H9 (cell line): Measurements from ENCODE around the gene ADRA2A. TPM values are rescaled to one million over a fixed set of nuclear protein-coding genes. Genes with fewer than 3 reads are reported as not detected.
A peak's percentile ranks its signal among the peaks of the same experiment; 100 is the strongest.

Experiments used
- DNase-seq: peaks from one replicate; pipeline ENCODE4 v3.0.0-alpha.2; 2017
- H2AFZ ChIP-seq: one replicate; pipeline ENCODE4 v1.6.1; 2013; ENCODE audit warnings: mild to moderate bottlenecking, low read length, control low read depth, moderate library complexity
- H2AK5ac ChIP-seq: 2 replicates; pipeline ENCODE4 v1.6.1; 2013; ENCODE audit warnings: low read length, control low read depth, mixed read lengths; ENCODE audit not compliant: insufficient read length
- H2BK120ac ChIP-seq: one replicate; pipeline ENCODE4 v1.6.1; 2013; ENCODE audit warnings: low read depth, mild to moderate bottlenecking, low read length, control low read depth, inconsistent platforms; ENCODE audit not compliant: poor library complexity, severe bottlenecking
- H2BK12ac ChIP-seq: 2 replicates; pipeline ENCODE4 v1.6.1; 2013; ENCODE audit warnings: low read length, control low read depth, mixed read lengths, low read depth; ENCODE audit not compliant: insufficient read length
- H2BK15ac ChIP-seq: 2 replicates; pipeline ENCODE4 v1.6.1; 2013; ENCODE audit warnings: low read depth, low read length, control low read depth
- H2BK20ac ChIP-seq: one replicate; pipeline ENCODE4 v1.6.1; 2013; ENCODE audit warnings: low read depth, mild to moderate bottlenecking, low read length, control low read depth, inconsistent platforms; ENCODE audit not compliant: poor library complexity, severe bottlenecking
- H2BK5ac ChIP-seq: 2 replicates; pipeline ENCODE4 v1.6.1; 2013; ENCODE audit warnings: low read length, control low read depth, mixed read lengths; ENCODE audit not compliant: insufficient read length
- H3K14ac ChIP-seq: 2 replicates; pipeline ENCODE4 v1.6.1; 2013; ENCODE audit warnings: low read length, control low read depth; ENCODE audit not compliant: insufficient read depth
- H3K18ac ChIP-seq: 2 replicates; pipeline ENCODE4 v1.6.1; 2013; ENCODE audit warnings: low read depth, mild to moderate bottlenecking, mixed read lengths, low read length, control low read depth; ENCODE audit not compliant: insufficient read length
- H3K23ac ChIP-seq: 2 replicates; pipeline ENCODE4 v1.6.1; 2013; ENCODE audit warnings: low read length, control low read depth, mixed read lengths, low read depth; ENCODE audit not compliant: insufficient read length
- H3K23me2 ChIP-seq: 2 replicates; pipeline ENCODE4 v1.6.1; 2013; ENCODE audit warnings: low read depth, mild to moderate bottlenecking, mixed read lengths, low read length, control low read depth; ENCODE audit not compliant: insufficient read length, poor library complexity, severe bottlenecking
- H3K27ac ChIP-seq: 2 replicates; pipeline ENCODE4 v1.5.1; 2013; ENCODE audit warnings: low read length, control low read depth, mixed read lengths, low read depth; ENCODE audit not compliant: insufficient read length
- H3K27me3 ChIP-seq: 2 replicates; pipeline ENCODE4 v1.6.1; 2013; ENCODE audit warnings: low read length, control low read depth, inconsistent platforms; ENCODE audit not compliant: insufficient read depth
- H3K4ac ChIP-seq: 2 replicates; pipeline ENCODE4 v1.6.1; 2013; ENCODE audit warnings: low read depth, mild to moderate bottlenecking, control low read depth, inconsistent platforms, low read length, moderate library complexity
- H3K4me1 ChIP-seq: 2 replicates; pipeline ENCODE4 v1.6.1; 2013; ENCODE audit warnings: low read length, control low read depth, inconsistent platforms; ENCODE audit not compliant: insufficient read depth
- H3K4me2 ChIP-seq: 2 replicates; pipeline ENCODE4 v1.6.1; 2013; ENCODE audit warnings: low read length, control low read depth, mixed read lengths; ENCODE audit not compliant: insufficient read length, insufficient read depth
- H3K56ac ChIP-seq: 2 replicates; pipeline ENCODE4 v1.6.1; 2013; ENCODE audit warnings: low read depth, mild to moderate bottlenecking, mixed read lengths, low read length, control low read depth; ENCODE audit not compliant: insufficient read length
- H3K79me1 ChIP-seq: 2 replicates; pipeline ENCODE4 v1.6.1; 2013; ENCODE audit warnings: low read depth, mild to moderate bottlenecking, moderate library complexity, low read length, control low read depth, inconsistent platforms; ENCODE audit not compliant: insufficient read depth, poor library complexity, severe bottlenecking
- H3K79me2 ChIP-seq: 2 replicates; pipeline ENCODE4 v1.6.1; 2013; ENCODE audit warnings: low read length, control low read depth, inconsistent platforms; ENCODE audit not compliant: insufficient read depth
- H3K9ac ChIP-seq: 2 replicates; pipeline ENCODE4 v1.6.1; 2013; ENCODE audit warnings: low read length, control low read depth, mixed read lengths; ENCODE audit not compliant: insufficient read length; ENCODE audit errors: extremely low read depth
- H3K9me3 ChIP-seq: one replicate; pipeline ENCODE4 v1.6.1; 2013; ENCODE audit warnings: low read depth, low read length, inconsistent platforms; ENCODE audit not compliant: control insufficient read depth
- H3T11ph ChIP-seq: one replicate; pipeline ENCODE4 v1.6.1; 2013; ENCODE audit warnings: mild to moderate bottlenecking, low read length, control low read depth, inconsistent platforms
- H4K20me1 ChIP-seq: one replicate; pipeline ENCODE4 v1.6.1; 2013; ENCODE audit not compliant: control insufficient read depth, insufficient read length, insufficient read depth
- H4K5ac ChIP-seq: 2 replicates; pipeline ENCODE4 v1.6.1; 2013; ENCODE audit warnings: low read depth, mild to moderate bottlenecking, mixed read lengths, low read length, control low read depth; ENCODE audit not compliant: insufficient read length
- H4K8ac ChIP-seq: replicated peaks from 2 replicates; pipeline ENCODE4 v1.6.1; 2013; ENCODE audit warnings: low read length, control low read depth, mixed read lengths, low read depth; ENCODE audit not compliant: insufficient read length
- H4K91ac ChIP-seq: 2 replicates; pipeline ENCODE4 v1.6.1; 2013; ENCODE audit warnings: low read depth, mild to moderate bottlenecking, moderate library complexity, mixed read lengths, low read length, control low read depth; ENCODE audit not compliant: insufficient read length
- H3K27ac Mint-ChIP-seq, 3 experiments: 2 replicates in 2 of 3; 3 replicates in 1 of 3; pipeline ENCODE4 v1.8.0; 2020 to 2021; ENCODE audit warnings: mixed read lengths in 3 of 3, mild to moderate bottlenecking in 1 of 3, moderate library complexity in 1 of 3
- H3K27me3 Mint-ChIP-seq: 2 replicates; pipeline ENCODE4 v1.8.0; 2021; ENCODE audit warnings: low read depth, mild to moderate bottlenecking, moderate library complexity, mixed read lengths
- H3K36me3 Mint-ChIP-seq, 3 experiments: 2 replicates in 2 of 3; 3 replicates in 1 of 3; pipeline ENCODE4 v1.8.0; 2020 to 2021; ENCODE audit warnings: low read depth in 3 of 3, mixed read lengths in 3 of 3; ENCODE audit not compliant: insufficient read depth in 1 of 3
- H3K4me1 Mint-ChIP-seq, 2 experiments: 2 replicates each; pipeline ENCODE4 v1.8.0; 2020; ENCODE audit warnings: mixed read lengths in 2 of 2
- H3K4me3 Mint-ChIP-seq, 2 experiments: 2 replicates in 1 of 2; 3 replicates in 1 of 2; pipeline ENCODE4 v1.8.0; 2020 to 2021; ENCODE audit warnings: mild to moderate bottlenecking in 2 of 2, mixed read lengths in 2 of 2, moderate library complexity in 1 of 2
- H3K9me3 Mint-ChIP-seq, 2 experiments: 2 replicates in 1 of 2; 3 replicates in 1 of 2; pipeline ENCODE4 v1.8.0; 2020; ENCODE audit warnings: mild to moderate bottlenecking in 2 of 2, mixed read lengths in 2 of 2, moderate library complexity in 1 of 2
- WGBS: extraction: QIAGEN DNeasy Blood & Tissue Kit; methylation state at CpG from one replicate; pipeline ENCODE4 v1.1.7; 2013; ENCODE audit warnings: missing lambda C conversion rate, low lambda C conversion rate, mixed read lengths; ENCODE audit not compliant: insufficient read length; ENCODE audit errors: extremely low coverage; 5-methylcytosine and 5-hydroxymethylcytosine counted together
- total RNA-seq: library from RNA; stranded (reverse); gene quantifications from 2 replicates; pipeline ENCODE4 v1.2.1, GENCODE V29; 2021
- TF ChIP-seq, protein P1 (sequence below): fragments of 200-600 bp; sonication (generic); conservative IDR thresholded peaks from 3 replicates; pipeline ENCODE4 v1.8.0; 2021; ENCODE audit warnings: antibody characterized with exemption, mild to moderate bottlenecking

ADRA2A gene
- total RNA-seq, 1 experiment from 2014 or later: 1.4 TPM

DNA sequence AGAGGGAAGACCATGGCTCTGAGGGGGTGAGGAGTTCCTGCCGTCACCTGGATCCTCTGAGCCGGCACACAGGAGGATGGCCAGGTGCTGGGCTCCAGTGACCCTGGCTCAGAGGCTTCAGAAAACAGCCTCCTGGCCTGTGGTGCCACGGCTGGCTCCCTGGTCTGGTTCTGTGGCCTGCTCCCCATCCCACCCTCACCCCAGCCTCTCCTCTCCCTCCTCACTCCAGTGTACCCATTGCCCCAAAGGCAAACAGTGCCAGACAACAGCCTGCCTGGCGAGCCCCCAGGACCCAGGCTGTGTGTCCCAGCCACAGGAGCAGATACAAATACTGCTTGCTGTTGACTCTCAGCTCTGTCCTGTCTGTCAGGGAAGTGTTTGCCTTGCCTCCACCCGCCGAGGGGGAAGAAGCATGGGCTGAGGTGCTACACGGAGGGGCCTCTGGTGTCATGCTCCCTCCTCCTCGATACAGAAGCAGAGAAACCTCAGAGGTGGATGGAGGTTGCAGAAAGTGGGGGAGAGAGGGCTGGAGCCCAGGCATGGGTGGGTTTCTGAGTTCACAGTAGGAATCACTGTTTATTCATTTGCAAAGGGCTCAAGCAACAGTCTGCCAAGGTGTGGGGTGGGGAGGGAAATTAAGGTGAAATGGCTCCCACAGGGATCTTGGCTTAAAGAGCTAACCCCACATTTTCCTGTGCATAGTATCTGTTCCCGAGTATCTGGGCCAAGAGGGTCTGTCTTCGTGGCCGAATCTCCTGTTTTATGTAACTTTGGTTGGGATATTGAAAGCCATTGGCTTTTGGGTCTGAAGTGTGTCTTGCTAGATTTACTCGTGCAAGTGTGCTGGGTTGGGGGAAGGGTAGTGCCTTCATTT is 5.5 kb downstream of the ADRA2A start:
- H3K27ac Mint-ChIP-seq: no peak overlapping the region; a peak in 1 of 7 replicates
- H3K9me3 Mint-ChIP-seq: peaks cover 4 to 7% of the 10 kb centered on the region in 2 experiments
- no peak overlapping the region for H2AFZ ChIP-seq
- no peaks in the 10 kb centered on the region for H3K79me2 ChIP-seq
- H3K14ac ChIP-seq: no peak overlapping the region
- H4K91ac ChIP-seq: no peak overlapping the region
- no CpG with 5 or more reads among the region's 12 CpGs for WGBS
- no peak overlapping the region for H3K56ac ChIP-seq
- DNase-seq: no peak
- no peaks in the 10 kb centered on the region for H3K23me2 ChIP-seq
- H3K18ac ChIP-seq: no peak overlapping the region
- peaks cover 27% of the 10 kb centered on the region; the same call in 1 of the 2 replicates for H3K27me3 ChIP-seq
- no peaks in the 10 kb centered on the region for H4K20me1 ChIP-seq
- peaks cover 4% of the 10 kb centered on the region; the same call in 1 of the 2 replicates for H3K4me1 ChIP-seq
- peaks cover 50% of the 10 kb centered on the region for H3K27me3 Mint-ChIP-seq
- H3K23ac ChIP-seq: no peak overlapping the region
- no peak overlapping the region for H3K4me2 ChIP-seq
- peak overlapping the region in 1 of 2 experiments; percentile 44; a peak in 2 of 5 replicates for H3K4me3 Mint-ChIP-seq
- H2BK12ac ChIP-seq: no peak overlapping the region
- TF ChIP-seq, protein P1, sequence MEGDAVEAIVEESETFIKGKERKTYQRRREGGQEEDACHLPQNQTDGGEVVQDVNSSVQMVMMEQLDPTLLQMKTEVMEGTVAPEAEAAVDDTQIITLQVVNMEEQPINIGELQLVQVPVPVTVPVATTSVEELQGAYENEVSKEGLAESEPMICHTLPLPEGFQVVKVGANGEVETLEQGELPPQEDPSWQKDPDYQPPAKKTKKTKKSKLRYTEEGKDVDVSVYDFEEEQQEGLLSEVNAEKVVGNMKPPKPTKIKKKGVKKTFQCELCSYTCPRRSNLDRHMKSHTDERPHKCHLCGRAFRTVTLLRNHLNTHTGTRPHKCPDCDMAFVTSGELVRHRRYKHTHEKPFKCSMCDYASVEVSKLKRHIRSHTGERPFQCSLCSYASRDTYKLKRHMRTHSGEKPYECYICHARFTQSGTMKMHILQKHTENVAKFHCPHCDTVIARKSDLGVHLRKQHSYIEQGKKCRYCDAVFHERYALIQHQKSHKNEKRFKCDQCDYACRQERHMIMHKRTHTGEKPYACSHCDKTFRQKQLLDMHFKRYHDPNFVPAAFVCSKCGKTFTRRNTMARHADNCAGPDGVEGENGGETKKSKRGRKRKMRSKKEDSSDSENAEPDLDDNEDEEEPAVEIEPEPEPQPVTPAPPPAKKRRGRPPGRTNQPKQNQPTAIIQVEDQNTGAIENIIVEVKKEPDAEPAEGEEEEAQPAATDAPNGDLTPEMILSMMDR: no peak
- no peak overlapping the region for H2BK120ac ChIP-seq
- no peaks in the 10 kb centered on the region for H3K9me3 ChIP-seq
- no peak overlapping the region for H2BK20ac ChIP-seq
- H3K9ac ChIP-seq: no peak overlapping the region
- no peak overlapping the region for H3K4ac ChIP-seq
- no peak overlapping the region for H4K5ac ChIP-seq
- H3K27ac ChIP-seq: no peak overlapping the region
- peaks cover 18 to 23% of the 10 kb centered on the region in 2 experiments for H3K4me1 Mint-ChIP-seq
- no peaks in the 10 kb centered on the region for H3K79me1 ChIP-seq
- no peak overlapping the region for H2AK5ac ChIP-seq
- no peak overlapping the region for H2BK5ac ChIP-seq
- no peak overlapping the region for H3T11ph ChIP-seq
- peaks cover 0 to 8% (median 4%) of the 10 kb centered on the region in 3 experiments; a peak in 2 of 7 replicates for H3K36me3 Mint-ChIP-seq
- no peak overlapping the region for H4K8ac ChIP-seq
- no peak overlapping the region for H2BK15ac ChIP-seq
